MM.1S (cell line): ENCODE data around the gene ALOX12B.
"Not testable (repeated sequence)": the region's sequence is repeated elsewhere in the genome, so short reads cannot be mapped to it uniquely, and the experiment has no call there.

Experiments
- DNase-seq: peaks from one replicate; pipeline ENCODE4 v3.0.0-alpha.2; 2015
- H2AFZ ChIP-seq: fragments of 300-600 bp; sonication (generic); 2 replicates; pipeline ENCODE4 v1.6.0; 2016; ENCODE audit warnings: antibody characterized with exemption, low read length
- H3F3A ChIP-seq: fragments of 300-600 bp; sonication (generic); 2 replicates; pipeline ENCODE4 v1.6.1; 2016; ENCODE audit warnings: mild to moderate bottlenecking, antibody characterized with exemption, low read length, moderate library complexity, mixed read lengths; ENCODE audit not compliant: insufficient read depth
- H3K27ac ChIP-seq: fragments of 300-600 bp; sonication (generic); 2 replicates; pipeline ENCODE4 v1.5.1; 2016; ENCODE audit warnings: mild to moderate bottlenecking, low read length
- H3K27me3 ChIP-seq: fragments of 300-600 bp; sonication (generic); replicated peaks from 2 replicates; pipeline ENCODE4 v1.6.0; 2016; ENCODE audit warnings: low read length; ENCODE audit not compliant: insufficient read depth
- H3K36me3 ChIP-seq: fragments of 300-600 bp; sonication (generic); replicated peaks from 2 replicates; pipeline ENCODE4 v1.6.1; 2016; ENCODE audit warnings: mild to moderate bottlenecking, low read length, mixed read lengths; ENCODE audit not compliant: insufficient read depth
- H3K4me1 ChIP-seq: fragments of 300-600 bp; sonication (generic); 2 replicates; pipeline ENCODE4 v1.6.1; 2016; ENCODE audit warnings: low read length, mixed read lengths
- H3K4me2 ChIP-seq: fragments of 300-600 bp; sonication (generic); 2 replicates; pipeline ENCODE4 v1.6.0; 2016; ENCODE audit warnings: low read depth, low read length
- H3K4me3 ChIP-seq: fragments of 300-600 bp; sonication (generic); 2 replicates; pipeline ENCODE4 v1.5.1; 2016; ENCODE audit warnings: low read length, mixed read lengths
- H3K79me2 ChIP-seq: fragments of 300-600 bp; sonication (generic); 2 replicates; pipeline ENCODE4 v1.6.1; 2016; ENCODE audit warnings: mixed run types, low read length, mixed read lengths
- H3K9ac ChIP-seq: fragments of 300-600 bp; sonication (generic); 2 replicates; pipeline ENCODE4 v1.6.1; 2016; ENCODE audit warnings: low read length, mixed read lengths
- H3K9me2 ChIP-seq: fragments of 300-600 bp; sonication (generic); replicated peaks from 2 replicates; pipeline ENCODE4 v1.6.1; 2016; ENCODE audit warnings: mild to moderate bottlenecking, low read length, mixed read lengths; ENCODE audit not compliant: insufficient read depth
- H3K9me3 ChIP-seq: fragments of 300-600 bp; sonication (generic); replicated peaks from 2 replicates; pipeline ENCODE4 v1.6.1; 2016; ENCODE audit warnings: mild to moderate bottlenecking, low read length, mixed read lengths; ENCODE audit not compliant: insufficient read depth
- H4K20me1 ChIP-seq: fragments of 300-600 bp; sonication (generic); 2 replicates; pipeline ENCODE4 v1.6.1; 2016; ENCODE audit warnings: mild to moderate bottlenecking, low read length, moderate library complexity, mixed read lengths; ENCODE audit not compliant: insufficient read depth
- CTCF ChIP-seq: fragments of 300-600 bp; sonication (generic); IDR thresholded peaks from 2 replicates; pipeline ENCODE4 v1.5.1; 2016; ENCODE audit warnings: antibody characterized with exemption, low read length, mixed read lengths
- EZH2 ChIP-seq: fragments of 300-600 bp; sonication (generic); optimal IDR thresholded peaks from 2 replicates; pipeline ENCODE3; 2017; ENCODE audit warnings: low read depth, mild to moderate bottlenecking, antibody characterized with exemption, low read length, mixed read lengths
- EZH2phosphoT487 ChIP-seq: fragments of 300-600 bp; sonication (generic); IDR thresholded peaks from 2 replicates; pipeline ENCODE4 v1.6.1; 2018; ENCODE audit warnings: antibody characterized with exemption, low read length

Gene ALOX12B

GRCh38 chr17:8079291-8080207 is 8.0 kb downstream of the ALOX12B start:
- no peaks in the 10 kb centered on the region for H3K9me3 ChIP-seq
- peak overlapping the region; percentile 67 for H3K4me3 ChIP-seq
- H3K4me1 ChIP-seq: peaks cover 3% of the 10 kb centered on the region; the same call in 1 of the 2 replicates
- no peaks in the 10 kb centered on the region for H3K36me3 ChIP-seq
- no peak overlapping the region for H3K27ac ChIP-seq
- no peaks in the 10 kb centered on the region for H3F3A ChIP-seq
- peak; percentile 70 for DNase-seq
- no peaks in the 10 kb centered on the region for H3K79me2 ChIP-seq
- peak overlapping the region; percentile 93 for H2AFZ ChIP-seq
- H3K9ac ChIP-seq: peak overlapping the region; percentile 15; the same call in 1 of the 2 replicates
- H3K9me2 ChIP-seq: no peaks in the 10 kb centered on the region
- H4K20me1 ChIP-seq: no peaks in the 10 kb centered on the region
- TF ChIP-seq EZH2phosphoT487 (no peak), EZH2 (no peak), CTCF (peak; percentile 77)
- H3K27me3 ChIP-seq: peaks cover 84% of the 10 kb centered on the region
- H3K4me2 ChIP-seq: peak overlapping the region; percentile 99

GRCh38 chr17:8077939-8078338 is 9.6 kb downstream of the ALOX12B start:
- not testable (repeated sequence) for H3F3A ChIP-seq, H3K27ac ChIP-seq, H3K9me2 ChIP-seq, H3K9me3 ChIP-seq, H3K36me3 ChIP-seq, DNase-seq, H3K4me3 ChIP-seq, H3K4me2 ChIP-seq, H4K20me1 ChIP-seq, H3K9ac ChIP-seq, H3K79me2 ChIP-seq, H2AFZ ChIP-seq, H3K4me1 ChIP-seq
- H3K27me3 ChIP-seq: peaks cover 85% of the 10 kb centered on the region

GRCh38 chr17:8076502-8077266 is 10.8 kb downstream of the ALOX12B start:
- peaks cover 85% of the 10 kb centered on the region for H3K27me3 ChIP-seq
- H3K9me2 ChIP-seq: no peaks in the 10 kb centered on the region
- no peak overlapping the region for H3K4me2 ChIP-seq
- no peaks in the 10 kb centered on the region for H3F3A ChIP-seq
- no peak overlapping the region for H3K9ac ChIP-seq
- no peaks in the 10 kb centered on the region for H3K79me2 ChIP-seq
- no peaks in the 10 kb centered on the region for H3K9me3 ChIP-seq
- peaks cover 3% of the 10 kb centered on the region; the same call in 1 of the 2 replicates for H3K4me1 ChIP-seq
- H4K20me1 ChIP-seq: no peaks in the 10 kb centered on the region
- no peak for DNase-seq
- TF ChIP-seq EZH2phosphoT487 (no peak), CTCF (no peak), EZH2 (no peak)
- no peak overlapping the region for H2AFZ ChIP-seq
- no peaks in the 10 kb centered on the region for H3K36me3 ChIP-seq
- no peak overlapping the region for H3K4me3 ChIP-seq
- no peak overlapping the region for H3K27ac ChIP-seq
